ENCODE measurements around the gene GLS2.
"Not testable (repeated sequence)": the region's sequence is repeated elsewhere in the genome, so short reads cannot be mapped to it uniquely, and the experiment has no call there.

Gene GLS2
- 2.3 to 5.9 (median 4.2) reads per million in 4 experiments for total RNA-seq

DNA sequence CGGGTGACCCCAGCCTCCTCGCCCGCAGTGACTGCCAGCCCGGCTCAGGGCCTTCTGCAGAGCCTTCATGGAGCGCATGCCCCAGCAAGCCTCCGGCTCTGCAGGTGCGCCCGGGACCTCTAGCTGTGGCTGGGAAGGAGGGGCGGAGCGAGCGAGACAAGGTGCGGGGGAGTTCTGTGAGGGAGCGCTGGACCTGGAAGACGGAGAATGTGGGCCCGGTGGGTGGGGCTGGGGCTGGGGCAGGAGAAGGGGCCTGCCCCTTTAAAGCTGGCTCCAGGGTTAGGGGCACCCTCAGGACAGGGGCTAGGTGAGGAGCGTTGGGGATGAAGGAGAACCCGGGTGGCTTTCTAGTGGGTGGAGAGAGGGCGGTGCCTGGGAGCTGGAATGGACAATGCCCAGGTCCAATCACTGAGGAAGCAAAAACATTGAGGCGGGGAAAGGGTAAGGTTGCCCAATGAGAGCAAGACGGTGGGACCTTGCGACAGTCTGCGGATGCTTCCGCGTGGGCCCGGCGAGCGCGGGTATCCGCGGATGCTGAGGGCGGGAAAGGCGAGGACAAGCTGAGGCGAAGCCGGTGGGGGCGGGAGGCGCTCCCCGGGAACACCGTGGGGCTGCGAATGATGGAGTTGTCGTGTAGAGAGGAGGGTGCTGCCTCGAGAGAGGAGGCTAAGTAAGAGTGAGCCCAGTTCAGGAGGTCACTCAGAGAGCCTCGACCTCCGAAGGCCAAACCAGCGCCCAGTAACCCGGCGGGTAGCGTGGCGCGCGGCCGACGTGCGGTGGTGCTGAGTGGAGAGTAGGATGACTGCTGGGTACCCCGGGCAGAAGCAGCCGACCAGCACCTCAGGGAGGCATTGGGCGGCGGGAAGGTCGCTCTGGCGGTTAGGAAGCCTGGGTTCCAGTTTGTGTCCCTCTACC, at the start of gene GLS2:
GLS2 (minus strand) TSS at position 121 of the 915 bp plus-strand sequence; CDS start at position 78, 43 bp downstream.
- peak; percentile 63 for DNase-seq

DNA sequence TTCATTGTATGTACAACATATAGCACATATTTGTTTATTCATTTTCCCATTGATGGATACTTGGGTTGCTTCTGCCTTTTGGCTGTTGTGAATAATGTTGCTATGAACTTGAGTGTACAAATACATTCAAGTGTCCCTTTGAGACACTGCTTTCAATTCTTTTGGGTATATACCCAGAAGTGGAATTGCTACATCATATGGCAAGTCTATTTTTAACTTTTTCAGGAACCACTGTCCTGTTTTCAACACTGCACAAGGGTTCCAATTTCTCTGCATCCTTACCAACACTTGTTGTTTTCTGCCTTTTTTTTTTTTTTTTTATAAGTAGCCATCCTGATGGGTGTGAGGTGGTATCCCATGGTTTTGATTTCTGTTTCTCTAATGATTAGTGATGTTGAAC, 49.6 kb upstream of the GLS2 start:
- DNase-seq = no peak

DNA sequence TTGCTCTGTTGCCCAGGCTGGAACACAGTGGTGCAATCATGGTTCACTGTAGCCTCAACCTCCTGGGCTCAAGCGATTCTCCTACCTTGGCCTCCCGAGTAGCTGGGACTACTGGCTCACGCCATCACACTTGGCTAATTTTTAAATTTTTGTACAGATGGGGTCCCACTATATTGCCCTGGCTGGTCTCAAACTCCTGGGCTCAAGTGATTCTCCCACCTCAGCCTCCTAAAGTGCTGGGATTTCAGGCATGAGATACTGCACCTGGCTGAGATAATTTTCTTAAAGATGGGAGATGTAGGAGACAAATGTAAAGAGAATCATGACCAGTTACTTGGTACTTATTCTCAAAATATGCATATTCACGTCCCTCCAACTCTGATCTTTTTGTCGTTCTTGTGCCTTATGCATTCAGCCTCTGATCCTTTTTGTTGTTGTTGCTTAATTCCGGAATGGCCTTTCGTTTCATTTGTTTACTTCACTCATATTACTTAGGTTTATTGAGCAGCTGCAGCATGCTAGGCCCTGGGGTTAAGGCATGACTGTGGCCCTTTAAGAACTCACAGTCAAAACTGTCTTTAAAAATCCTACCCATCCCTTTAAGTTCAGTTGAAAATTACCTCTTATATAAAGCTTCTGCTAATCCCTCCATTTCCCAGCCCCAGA, 42.6 kb upstream of the GLS2 start:
- DNase-seq = no peak

DNA sequence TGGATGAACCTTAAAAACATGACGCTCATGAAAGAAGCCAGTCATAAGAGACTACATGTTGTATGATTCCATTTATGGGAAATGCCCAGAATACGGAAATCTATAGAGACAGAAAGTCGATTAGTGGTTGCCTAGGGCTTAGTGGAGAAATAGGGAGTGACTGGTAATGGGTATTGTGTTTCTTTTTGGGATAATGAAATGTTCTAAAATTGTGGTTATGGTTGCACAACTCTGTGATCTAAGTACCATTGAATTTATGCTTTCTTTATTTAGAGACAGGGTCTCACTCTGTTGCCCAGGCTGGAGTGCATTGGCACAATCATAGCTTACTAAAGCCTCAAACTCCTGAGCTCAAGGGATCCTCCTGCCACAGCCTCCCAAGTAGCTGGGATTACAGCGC, 41.7 kb upstream of the GLS2 start:
- DNase-seq = no peak

DNA sequence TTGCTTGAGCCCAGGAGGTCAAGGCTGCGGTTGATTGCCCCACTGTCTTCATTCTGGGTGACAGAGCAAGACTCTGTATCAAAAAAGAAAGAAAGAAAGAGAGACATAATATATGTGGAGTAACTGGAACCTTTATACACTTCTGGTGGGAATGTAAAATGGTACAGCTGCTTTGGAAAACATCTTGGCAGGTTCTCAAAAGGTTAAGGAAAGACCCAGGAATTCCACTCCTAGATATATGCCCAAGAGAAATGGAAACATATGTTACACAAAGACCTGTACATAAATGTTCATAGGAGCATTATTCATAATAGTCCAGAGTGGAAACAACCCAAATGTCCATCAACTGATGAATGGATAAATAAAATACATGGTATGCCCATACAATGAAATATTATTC, 40.9 kb upstream of the GLS2 start:
- no peak for DNase-seq

- no peak for DNase-seq
These were observed 34.6 kb upstream of the GLS2 start for GRCh38 chr12:56522411-56523193.

GRCh38 chr12:56521590-56522371, 33.8 kb upstream of the GLS2 start, which contains the start of gene RBMS2:
TSS of gene RBMS2 (plus strand) at chr12:56521820. CDS start at chr12:56522024, 204 bp downstream.
- peak; percentile 9 for DNase-seq

DNA sequence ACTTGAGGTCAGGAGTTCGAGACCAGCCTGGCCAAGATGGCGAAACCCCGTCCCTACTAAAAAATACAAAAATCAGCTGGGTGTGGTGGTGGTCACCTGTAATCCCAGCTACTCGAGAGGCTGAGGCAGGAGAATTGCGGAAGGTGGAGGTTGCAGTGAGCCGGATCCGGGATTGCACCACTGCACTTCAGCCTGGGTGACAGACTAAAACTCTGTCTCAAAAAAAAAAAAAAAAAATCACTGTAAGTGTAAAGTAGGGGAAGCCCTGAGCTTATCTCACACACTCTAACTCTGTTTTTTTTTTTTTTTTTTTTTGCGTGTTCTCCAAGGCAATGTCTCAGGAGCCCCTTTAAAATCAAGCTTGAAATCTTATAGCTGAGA, 33.2 kb upstream of the GLS2 start:
- no peak for DNase-seq

DNA sequence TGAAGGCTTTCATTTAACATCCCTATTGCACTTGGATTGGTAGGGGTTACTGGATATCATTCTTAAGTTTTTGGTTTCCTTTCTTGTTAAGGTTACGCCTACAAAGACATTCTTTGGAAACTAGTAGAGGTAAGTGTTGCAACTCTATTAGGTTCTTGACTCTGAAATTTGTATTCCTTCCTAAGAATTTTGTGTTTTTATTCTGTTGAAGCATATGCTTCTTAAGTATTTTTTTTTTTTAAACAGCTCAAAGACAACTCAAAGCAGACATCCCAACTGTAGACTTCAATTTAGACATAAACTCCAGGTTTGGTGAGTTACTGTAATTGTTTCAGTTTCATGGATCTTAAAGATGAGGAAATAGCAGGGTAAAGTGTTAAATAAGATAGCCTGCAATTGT, 32.5 kb upstream of the GLS2 start:
- no peak for DNase-seq

- no peak for DNase-seq
These were observed 32.1 kb upstream of the GLS2 start for GRCh38 chr12:56520048-56520447.

- no peak for DNase-seq
These were observed 30.6 kb upstream of the GLS2 start for GRCh38 chr12:56518570-56518969.

GRCh38 chr12:56517854-56518253, 29.9 kb upstream of the GLS2 start:
- DNase-seq = no peak

DNA sequence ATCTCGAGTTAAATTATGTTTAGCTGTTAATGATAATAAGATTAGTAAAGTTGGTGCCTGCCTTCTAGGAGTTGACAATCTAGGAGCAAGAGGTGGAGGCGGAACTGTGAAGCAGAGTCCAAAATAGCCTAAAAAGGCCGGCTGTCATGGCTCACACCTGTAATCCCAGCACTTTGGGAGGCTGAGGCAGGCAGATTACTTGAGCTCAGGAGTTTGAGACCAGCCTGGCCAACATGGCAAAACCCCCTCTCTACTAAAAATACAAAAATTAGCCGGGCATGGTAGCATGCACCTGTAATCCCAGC, 26.0 kb upstream of the GLS2 start:
- DNase-seq = not testable (repeated sequence)

GRCh38 chr12:56510786-56511185, 22.8 kb upstream of the GLS2 start:
- DNase-seq = no peak

- DNase-seq = not testable (repeated sequence)
These were observed 11.9 kb upstream of the GLS2 start for GRCh38 chr12:56499879-56500278.

DNA sequence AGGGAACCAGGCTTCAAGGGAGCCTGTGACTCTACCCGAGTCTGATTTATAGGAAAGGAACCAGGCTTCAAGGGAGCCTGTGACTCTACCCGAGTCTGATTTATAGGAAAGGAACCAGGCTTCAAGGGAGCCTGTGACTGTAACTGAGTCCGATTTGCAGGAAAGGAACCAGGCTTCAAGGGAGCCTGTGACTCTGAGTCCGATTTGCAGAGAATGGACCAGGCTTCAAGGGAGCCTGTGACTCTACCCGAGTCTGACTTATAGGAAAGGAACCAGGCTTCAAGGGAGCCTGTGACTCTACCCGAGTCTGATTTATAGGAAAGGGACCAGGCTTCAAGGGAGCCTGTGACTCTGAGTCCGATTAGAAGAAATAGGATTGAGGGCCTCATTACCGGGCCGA, 11.5 kb upstream of the GLS2 start:
- not testable (repeated sequence) for DNase-seq

DNA sequence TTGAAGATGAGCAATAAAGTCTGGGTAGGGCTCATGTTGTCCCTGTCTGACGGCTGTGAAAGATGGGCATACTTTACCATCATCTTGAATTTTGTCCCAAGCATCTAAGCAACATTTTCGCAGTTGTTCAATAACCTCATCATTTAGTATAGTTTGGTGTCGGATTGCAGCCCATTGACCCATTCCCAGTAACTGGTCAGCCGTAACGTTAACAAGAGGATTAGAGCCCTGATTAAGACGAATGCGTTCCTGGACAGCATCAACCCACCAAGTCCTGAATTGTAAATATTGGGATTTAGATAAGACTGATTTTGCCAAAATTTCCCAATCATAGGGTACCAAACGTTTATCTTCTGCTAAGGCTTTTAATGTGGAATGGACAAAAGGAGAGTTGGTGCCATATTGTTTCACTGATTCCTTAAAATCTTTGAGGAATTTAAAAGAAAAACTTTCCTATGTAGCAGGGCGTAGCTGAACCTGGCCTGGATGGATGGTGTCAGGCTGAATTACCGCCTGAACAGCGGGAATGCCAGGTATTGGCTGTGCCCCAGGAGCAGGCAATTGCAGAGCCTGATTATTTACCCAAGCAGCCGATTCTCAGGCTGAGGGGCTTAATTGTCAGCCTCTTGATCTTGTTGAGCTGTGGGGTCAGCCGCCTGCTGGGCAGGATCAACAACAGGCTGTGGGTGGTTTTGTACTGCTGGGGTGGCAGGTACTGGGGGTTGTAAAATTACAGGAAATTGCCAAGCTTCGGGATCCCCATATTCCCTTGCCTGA, 10.4 kb upstream of the GLS2 start:
- not testable (repeated sequence) for DNase-seq

DNA sequence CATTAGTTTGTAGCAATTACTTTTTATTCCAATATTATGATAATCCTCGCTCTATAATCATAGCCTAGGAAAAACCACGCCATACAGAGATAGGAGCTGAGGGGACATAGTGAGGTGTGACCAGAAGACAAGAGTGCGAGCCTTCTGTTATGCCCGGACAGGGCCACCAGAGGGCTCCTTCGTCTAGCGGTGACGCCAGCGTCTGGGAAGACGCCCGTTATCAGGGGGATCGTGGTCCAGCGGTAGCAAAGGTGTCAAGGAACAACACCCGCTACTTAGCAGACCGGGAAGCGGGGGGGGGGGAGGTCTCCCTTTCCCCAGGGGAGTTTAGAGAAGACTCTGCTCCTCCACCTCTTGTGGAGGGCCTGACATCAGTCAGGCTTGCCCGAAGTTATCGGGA, 8.7 kb upstream of the GLS2 start:
- peak; percentile 52 for DNase-seq

GRCh38 chr12:56494481-56494880, 6.5 kb upstream of the GLS2 start:
- DNase-seq = not testable (repeated sequence)

- not testable (repeated sequence) for DNase-seq
These were observed 6.1 kb upstream of the GLS2 start for GRCh38 chr12:56494106-56494415.

DNA sequence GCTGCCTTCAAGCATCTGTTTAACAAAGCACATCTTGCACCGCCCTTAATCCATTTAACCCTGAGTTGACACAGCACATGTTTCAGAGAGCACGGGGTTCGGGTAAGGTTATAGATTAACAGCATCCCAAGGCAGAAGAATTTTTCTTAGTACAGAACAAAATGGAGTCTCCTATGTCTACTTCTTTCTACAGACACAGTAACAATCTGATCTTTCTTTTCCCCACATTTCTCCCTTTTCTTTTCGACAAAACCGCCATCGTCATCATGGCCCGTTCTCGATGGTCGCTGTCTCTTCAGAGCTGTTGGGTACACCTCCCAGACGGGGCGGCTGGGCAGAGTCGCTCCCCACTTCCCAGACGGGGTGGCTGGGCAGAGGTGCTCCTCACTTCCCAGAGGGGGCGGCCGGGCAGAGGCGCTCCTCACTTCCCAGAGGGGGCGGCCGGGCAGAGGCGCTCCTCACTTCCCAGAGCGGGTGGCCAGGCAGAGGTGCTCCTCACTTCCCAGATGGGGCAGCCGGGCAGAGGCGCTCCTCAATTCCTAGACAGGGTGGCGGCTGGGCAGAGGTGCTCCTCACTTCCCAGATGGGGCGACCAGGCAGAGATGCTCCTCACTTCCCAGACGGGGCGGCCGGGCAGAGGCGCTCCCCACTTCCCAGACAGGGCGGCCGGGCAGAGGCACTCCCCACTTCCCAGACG, 5.6 kb upstream of the GLS2 start:
- not testable (repeated sequence) for DNase-seq

Measured in effector CD8-positive, alpha-beta T cell (primary cell).